Left ventricle myocardium superior (tissue), 1 donor: ENCODE results near the gene PCGF2. TPM values are rescaled to one million over a fixed set of nuclear protein-coding genes. Genes with fewer than 3 reads are reported as not detected.

Experiments used
- ATAC-seq: fragments of 200-7000 bp; cut with Tn5 transposase; one replicate; pipeline ENCODE4 v1.9.1; 2020; ENCODE audit warnings: mild to moderate bottlenecking, moderate library complexity
- DNase-seq: peaks from one replicate; pipeline ENCODE4 v3.0.0-alpha.2; 2020
- intact Hi-C: fragments of 100-400 bp; cut with micrococcal nuclease; formaldehyde crosslinking; loops from one replicate; pipeline ENCODE4 v1.11.0; 2022
- microRNA-seq: library from miRNA; unstranded; fragments of <30 nt; microRNA quantifications from one replicate; pipeline ENCODE4 v1.2.0, GENCODE V29; 2020; ENCODE audit warnings: borderline number of aligned reads
- total RNA-seq: library from RNA; stranded (reverse); fragmentation: NEBNext Ultra II Directional; extraction: Animal tissue kit (Norgen Biotek cat#: 25700); gene quantifications from one replicate; pipeline ENCODE4 v1.2.1, GENCODE V29; 2021
- donor health status: DM: no; HTN: yes; CAD: no; lungs with severe emphysema.

The PCGF2 gene
- total RNA-seq, 1 donor from 2014 or later = 23.8 TPM

GRCh38 chr17:38685491-38685890, 62.6 kb downstream of the PCGF2 start:
- peak; percentile 53 for ATAC-seq
- intact Hi-C loops = no loop called here
- DNase-seq = peak; percentile 59

Small RNA genes lying within 50 kb of the gene (microRNA-seq; reads per million reads assigned to microRNA genes)
- gene MIR4726 (not detected), gene MIR4734 (not detected)

Other genes with a start within 250 kb of the PCGF2 start
- 1.4 TPM for gene SRCIN1, start 142.4 kb downstream of the PCGF2 start, total RNA-seq
- gene EPOP, start 73.4 kb downstream of the PCGF2 start, total RNA-seq = 0.57 TPM
- 88.0 TPM for gene MLLT6, start 43.1 kb downstream of the PCGF2 start, total RNA-seq
- gene CISD3, start 18.0 kb downstream of the PCGF2 start, total RNA-seq = 87.9 TPM
- 167 TPM for gene PSMB3, start 4.4 kb upstream of the PCGF2 start, total RNA-seq
- 42.3 TPM for gene PIP4K2B, start 51.2 kb upstream of the PCGF2 start, total RNA-seq
- gene CWC25, start 77.0 kb upstream of the PCGF2 start, total RNA-seq = 10.0 TPM
- 799 TPM for gene RPL23, start 105.4 kb upstream of the PCGF2 start, total RNA-seq
- 28.4 TPM for gene LASP1, start 121.7 kb upstream of the PCGF2 start, total RNA-seq
- gene FBXO47, start 219.1 kb upstream of the PCGF2 start, total RNA-seq = not detected